AG20443 (cell line): ENCODE data around the gene PEX11A.

Experiments
- DNase-seq: peaks from one replicate; pipeline ENCODE4 v3.0.0; 2012; ENCODE audit warnings: low spot score, mixed read lengths

PEX11A gene

GRCh38 chr15:89654847-89655805 is 35.4 kb downstream of the PEX11A start, which contains the start of gene KIF7:
KIF7 (minus strand) TSS chr15:89655467; CDS start chr15:89652930, 2,537 bp downstream.
- peak; percentile 94 for DNase-seq

GRCh38 chr15:89654301-89654761 is 36.2 kb downstream of the PEX11A start:
- DNase-seq = peak; percentile 82

GRCh38 chr15:89653578-89653977 is 37.0 kb downstream of the PEX11A start:
- DNase-seq = no peak

GRCh38 chr15:89652666-89653065 is 37.9 kb downstream of the PEX11A start:
- no peak for DNase-seq

- no peak for DNase-seq
Observed at GRCh38 chr15:89652131-89652530, 38.4 kb downstream of the PEX11A start.

GRCh38 chr15:89649716-89650115 is 40.8 kb downstream of the PEX11A start:
- no peak for DNase-seq

- no peak for DNase-seq
Observed at GRCh38 chr15:89649013-89649625, 41.4 kb downstream of the PEX11A start.

- no peak for DNase-seq
Observed at GRCh38 chr15:89648106-89649012, 42.2 kb downstream of the PEX11A start.

- peak; percentile 93 for DNase-seq
Observed at GRCh38 chr15:89647191-89647851, 43.2 kb downstream of the PEX11A start.

- DNase-seq = no peak
Observed at GRCh38 chr15:89646416-89647141, 44.0 kb downstream of the PEX11A start.

- no peak for DNase-seq
Observed at GRCh38 chr15:89645680-89646079, 44.9 kb downstream of the PEX11A start.

GRCh38 chr15:89642106-89642505 is 48.4 kb downstream of the PEX11A start:
- no peak for DNase-seq

GRCh38 chr15:89641053-89641452 is 49.5 kb downstream of the PEX11A start:
- no peak for DNase-seq

GRCh38 chr15:89640245-89640644 is 50.3 kb downstream of the PEX11A start:
- DNase-seq = no peak

GRCh38 chr15:89633585-89633984 is 57.0 kb downstream of the PEX11A start:
- DNase-seq = no peak

GRCh38 chr15:89632563-89633430 is 57.8 kb downstream of the PEX11A start:
- DNase-seq = no peak

- DNase-seq = no peak
Observed at GRCh38 chr15:89631902-89632264, 58.7 kb downstream of the PEX11A start.
